ENCODE results near the gene NOVA2. TPM values are rescaled to one million over a fixed set of nuclear protein-coding genes. Genes with fewer than 3 reads are reported as not detected.

NOVA2 gene
- total and polyA plus RNA-seq, 9 of the 15 experiments (the other 6 are each of a cell fraction or from before 2014, with no cell fraction given) = not detected

DNA sequence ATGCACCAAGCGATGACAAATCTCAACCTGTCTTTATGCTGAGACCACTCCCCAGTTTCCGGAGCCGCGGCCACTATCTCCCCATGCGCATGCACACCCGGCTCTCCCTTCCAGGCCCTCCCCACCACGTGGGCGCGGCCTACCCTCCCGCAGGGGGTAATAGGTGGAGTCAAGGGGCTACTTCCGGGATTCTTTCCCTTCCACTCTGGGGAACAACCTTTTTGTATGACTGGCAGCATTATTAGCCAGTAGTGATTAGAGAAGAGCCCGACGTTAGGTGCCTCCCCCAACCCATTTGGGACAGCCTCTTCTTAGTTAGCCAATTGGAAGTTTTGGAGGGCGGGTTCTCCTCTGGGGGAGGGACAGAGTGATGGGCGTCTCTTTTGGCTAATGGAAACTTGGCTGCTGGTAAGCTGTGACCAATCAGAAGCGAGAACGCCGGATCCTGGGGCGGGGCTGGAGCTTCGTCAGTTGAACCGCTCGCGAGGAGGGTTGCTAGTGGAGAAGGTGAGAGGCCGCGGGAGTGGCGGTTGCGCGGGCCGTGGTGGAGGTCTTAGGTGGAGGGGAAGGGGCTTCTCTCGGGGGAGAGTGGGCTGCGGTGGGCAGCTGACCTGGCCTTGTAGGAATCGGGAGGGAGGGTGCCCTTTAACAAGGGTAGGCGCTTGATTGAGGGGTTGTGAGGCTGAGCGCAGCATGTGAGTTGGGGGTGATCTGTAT is 21.5 kb upstream of the NOVA2 start, which contains the start of gene CCDC61 (continued):
- TF ChIP-seq, protein P1, sequence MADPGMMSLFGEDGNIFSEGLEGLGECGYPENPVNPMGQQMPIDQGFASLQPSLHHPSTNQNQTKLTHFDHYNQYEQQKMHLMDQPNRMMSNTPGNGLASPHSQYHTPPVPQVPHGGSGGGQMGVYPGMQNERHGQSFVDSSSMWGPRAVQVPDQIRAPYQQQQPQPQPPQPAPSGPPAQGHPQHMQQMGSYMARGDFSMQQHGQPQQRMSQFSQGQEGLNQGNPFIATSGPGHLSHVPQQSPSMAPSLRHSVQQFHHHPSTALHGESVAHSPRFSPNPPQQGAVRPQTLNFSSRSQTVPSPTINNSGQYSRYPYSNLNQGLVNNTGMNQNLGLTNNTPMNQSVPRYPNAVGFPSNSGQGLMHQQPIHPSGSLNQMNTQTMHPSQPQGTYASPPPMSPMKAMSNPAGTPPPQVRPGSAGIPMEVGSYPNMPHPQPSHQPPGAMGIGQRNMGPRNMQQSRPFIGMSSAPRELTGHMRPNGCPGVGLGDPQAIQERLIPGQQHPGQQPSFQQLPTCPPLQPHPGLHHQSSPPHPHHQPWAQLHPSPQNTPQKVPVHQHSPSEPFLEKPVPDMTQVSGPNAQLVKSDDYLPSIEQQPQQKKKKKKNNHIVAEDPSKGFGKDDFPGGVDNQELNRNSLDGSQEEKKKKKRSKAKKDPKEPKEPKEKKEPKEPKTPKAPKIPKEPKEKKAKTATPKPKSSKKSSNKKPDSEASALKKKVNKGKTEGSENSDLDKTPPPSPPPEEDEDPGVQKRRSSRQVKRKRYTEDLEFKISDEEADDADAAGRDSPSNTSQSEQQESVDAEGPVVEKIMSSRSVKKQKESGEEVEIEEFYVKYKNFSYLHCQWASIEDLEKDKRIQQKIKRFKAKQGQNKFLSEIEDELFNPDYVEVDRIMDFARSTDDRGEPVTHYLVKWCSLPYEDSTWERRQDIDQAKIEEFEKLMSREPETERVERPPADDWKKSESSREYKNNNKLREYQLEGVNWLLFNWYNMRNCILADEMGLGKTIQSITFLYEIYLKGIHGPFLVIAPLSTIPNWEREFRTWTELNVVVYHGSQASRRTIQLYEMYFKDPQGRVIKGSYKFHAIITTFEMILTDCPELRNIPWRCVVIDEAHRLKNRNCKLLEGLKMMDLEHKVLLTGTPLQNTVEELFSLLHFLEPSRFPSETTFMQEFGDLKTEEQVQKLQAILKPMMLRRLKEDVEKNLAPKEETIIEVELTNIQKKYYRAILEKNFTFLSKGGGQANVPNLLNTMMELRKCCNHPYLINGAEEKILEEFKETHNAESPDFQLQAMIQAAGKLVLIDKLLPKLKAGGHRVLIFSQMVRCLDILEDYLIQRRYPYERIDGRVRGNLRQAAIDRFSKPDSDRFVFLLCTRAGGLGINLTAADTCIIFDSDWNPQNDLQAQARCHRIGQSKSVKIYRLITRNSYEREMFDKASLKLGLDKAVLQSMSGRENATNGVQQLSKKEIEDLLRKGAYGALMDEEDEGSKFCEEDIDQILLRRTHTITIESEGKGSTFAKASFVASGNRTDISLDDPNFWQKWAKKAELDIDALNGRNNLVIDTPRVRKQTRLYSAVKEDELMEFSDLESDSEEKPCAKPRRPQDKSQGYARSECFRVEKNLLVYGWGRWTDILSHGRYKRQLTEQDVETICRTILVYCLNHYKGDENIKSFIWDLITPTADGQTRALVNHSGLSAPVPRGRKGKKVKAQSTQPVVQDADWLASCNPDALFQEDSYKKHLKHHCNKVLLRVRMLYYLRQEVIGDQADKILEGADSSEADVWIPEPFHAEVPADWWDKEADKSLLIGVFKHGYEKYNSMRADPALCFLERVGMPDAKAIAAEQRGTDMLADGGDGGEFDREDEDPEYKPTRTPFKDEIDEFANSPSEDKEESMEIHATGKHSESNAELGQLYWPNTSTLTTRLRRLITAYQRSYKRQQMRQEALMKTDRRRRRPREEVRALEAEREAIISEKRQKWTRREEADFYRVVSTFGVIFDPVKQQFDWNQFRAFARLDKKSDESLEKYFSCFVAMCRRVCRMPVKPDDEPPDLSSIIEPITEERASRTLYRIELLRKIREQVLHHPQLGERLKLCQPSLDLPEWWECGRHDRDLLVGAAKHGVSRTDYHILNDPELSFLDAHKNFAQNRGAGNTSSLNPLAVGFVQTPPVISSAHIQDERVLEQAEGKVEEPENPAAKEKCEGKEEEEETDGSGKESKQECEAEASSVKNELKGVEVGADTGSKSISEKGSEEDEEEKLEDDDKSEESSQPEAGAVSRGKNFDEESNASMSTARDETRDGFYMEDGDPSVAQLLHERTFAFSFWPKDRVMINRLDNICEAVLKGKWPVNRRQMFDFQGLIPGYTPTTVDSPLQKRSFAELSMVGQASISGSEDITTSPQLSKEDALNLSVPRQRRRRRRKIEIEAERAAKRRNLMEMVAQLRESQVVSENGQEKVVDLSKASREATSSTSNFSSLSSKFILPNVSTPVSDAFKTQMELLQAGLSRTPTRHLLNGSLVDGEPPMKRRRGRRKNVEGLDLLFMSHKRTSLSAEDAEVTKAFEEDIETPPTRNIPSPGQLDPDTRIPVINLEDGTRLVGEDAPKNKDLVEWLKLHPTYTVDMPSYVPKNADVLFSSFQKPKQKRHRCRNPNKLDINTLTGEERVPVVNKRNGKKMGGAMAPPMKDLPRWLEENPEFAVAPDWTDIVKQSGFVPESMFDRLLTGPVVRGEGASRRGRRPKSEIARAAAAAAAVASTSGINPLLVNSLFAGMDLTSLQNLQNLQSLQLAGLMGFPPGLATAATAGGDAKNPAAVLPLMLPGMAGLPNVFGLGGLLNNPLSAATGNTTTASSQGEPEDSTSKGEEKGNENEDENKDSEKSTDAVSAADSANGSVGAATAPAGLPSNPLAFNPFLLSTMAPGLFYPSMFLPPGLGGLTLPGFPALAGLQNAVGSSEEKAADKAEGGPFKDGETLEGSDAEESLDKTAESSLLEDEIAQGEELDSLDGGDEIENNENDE (IDR thresholded peaks at IDR 0.05; ENCODE audit: low read depth, low read length) = no peak
- TF ChIP-seq GATAD2B (IDR thresholded peaks at IDR 0.05; ENCODE audit: borderline replicate concordance) (no peak), JUNB (CRISPR knock-in tag; conservative IDR thresholded peaks at IDR 0.05) (no peak), HDAC6 (IDR thresholded peaks at IDR 0.05; ENCODE audit: low read depth, low read length) (no peak), FOXM1 (IDR thresholded peaks at IDR 0.05; ENCODE audit: low read depth) (no peak), FOXM1 (CRISPR knock-in tag; IDR thresholded peaks at IDR 0.05; ENCODE audit: low read depth) (no peak), MIER1 (IDR thresholded peaks at IDR 0.05; ENCODE audit: low read depth) (0 out of 2 replicates have a peak, but pooled peaks have one; percentile 53), ZNF347 (CRISPR knock-in tag; IDR thresholded peaks at IDR 0.05; ENCODE audit: low read depth) (no peak), PYGO2 (tag; IDR thresholded peaks at IDR 0.05) (no peak)
- TF ChIP-seq, protein P2, sequence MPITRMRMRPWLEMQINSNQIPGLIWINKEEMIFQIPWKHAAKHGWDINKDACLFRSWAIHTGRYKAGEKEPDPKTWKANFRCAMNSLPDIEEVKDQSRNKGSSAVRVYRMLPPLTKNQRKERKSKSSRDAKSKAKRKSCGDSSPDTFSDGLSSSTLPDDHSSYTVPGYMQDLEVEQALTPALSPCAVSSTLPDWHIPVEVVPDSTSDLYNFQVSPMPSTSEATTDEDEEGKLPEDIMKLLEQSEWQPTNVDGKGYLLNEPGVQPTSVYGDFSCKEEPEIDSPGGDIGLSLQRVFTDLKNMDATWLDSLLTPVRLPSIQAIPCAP (CRISPR knock-in tag; IDR thresholded peaks at IDR 0.05; ENCODE audit: borderline replicate concordance) = no peak
- TF ChIP-seq, protein P3, sequence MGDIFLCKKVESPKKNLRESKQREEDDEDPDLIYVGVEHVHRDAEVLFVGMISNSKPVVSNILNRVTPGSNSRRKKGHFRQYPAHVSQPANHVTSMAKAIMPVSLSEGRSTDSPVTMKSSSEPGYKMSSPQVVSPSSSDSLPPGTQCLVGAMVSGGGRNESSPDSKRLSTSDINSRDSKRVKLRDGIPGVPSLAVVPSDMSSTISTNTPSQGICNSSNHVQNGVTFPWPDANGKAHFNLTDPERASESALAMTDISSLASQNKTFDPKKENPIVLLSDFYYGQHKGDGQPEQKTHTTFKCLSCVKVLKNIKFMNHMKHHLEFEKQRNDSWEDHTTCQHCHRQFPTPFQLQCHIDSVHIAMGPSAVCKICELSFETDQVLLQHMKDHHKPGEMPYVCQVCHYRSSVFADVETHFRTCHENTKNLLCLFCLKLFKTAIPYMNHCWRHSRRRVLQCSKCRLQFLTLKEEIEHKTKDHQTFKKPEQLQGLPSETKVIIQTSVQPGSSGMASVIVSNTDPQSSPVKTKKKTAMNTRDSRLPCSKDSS (IDR thresholded peaks at IDR 0.05; ENCODE audit: low read depth, partially characterized antibody) = no peak
- TF ChIP-seq, protein P4, sequence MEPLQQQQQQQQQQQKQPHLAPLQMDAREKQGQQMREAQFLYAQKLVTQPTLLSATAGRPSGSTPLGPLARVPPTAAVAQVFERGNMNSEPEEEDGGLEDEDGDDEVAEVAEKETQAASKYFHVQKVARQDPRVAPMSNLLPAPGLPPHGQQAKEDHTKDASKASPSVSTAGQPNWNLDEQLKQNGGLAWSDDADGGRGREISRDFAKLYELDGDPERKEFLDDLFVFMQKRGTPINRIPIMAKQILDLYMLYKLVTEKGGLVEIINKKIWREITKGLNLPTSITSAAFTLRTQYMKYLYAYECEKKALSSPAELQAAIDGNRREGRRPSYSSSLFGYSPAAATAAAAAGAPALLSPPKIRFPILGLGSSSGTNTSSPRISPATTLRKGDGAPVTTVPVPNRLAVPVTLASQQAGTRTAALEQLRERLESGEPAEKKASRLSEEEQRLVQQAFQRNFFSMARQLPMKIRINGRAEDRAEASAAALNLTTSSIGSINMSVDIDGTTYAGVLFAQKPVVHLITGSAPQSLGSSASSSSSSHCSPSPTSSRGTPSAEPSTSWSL (CRISPR knock-in tag; IDR thresholded peaks at IDR 0.05; ENCODE audit: borderline replicate concordance) = no peak
